ENCODE data around the gene NEK10. TPM values are rescaled to one million over a fixed set of nuclear protein-coding genes. Genes with fewer than 3 reads are reported as not detected.

NEK10 gene
- total and polyA plus RNA-seq, 2 donors (not counting 3 experiments of a cell fraction or from before 2014, with no cell fraction given): 0.32 to 5.0 TPM

DNA sequence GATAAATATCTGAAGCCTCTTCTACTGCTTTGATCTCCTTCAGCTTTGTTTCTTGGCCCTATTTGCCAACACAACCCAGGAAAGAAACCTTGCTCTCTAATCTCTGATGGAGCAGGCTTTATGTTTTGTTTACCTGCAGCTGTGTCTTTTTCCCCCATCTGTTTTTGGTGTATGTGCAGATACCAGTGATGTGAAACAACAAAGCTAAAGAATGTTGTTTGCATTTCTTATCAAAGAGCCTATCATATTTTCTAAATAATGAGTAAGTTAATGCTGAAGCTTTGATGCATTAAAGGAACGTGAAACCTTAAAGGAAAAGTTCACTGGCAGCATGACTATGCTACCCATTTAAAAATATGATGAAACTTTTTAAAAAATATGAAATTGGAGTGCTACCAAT lies 238.4 kb downstream of the NEK10 start:
- ChIA-PET CTCF (interaction anchor here (0.9 to 8.1 kb wide), 8 partner anchors 12 to 1155 kb away, joined by 3 to 263 read pairs (median 3); no protein-coding TSS in a partner anchor), POLR2A (no interaction called here)
- no peaks in the 10 kb centered on the region for H3K27me3 ChIP-seq (ENCODE audit: control insufficient read depth in 2 of 2, insufficient read depth in 2 of 2, low read length in 2 of 2)
- H3K9me1 ChIP-seq (replicated peaks; ENCODE audit: control insufficient read depth, extremely low read depth, insufficient read depth, low read length): no peaks in the 10 kb centered on the region
- H3K9ac ChIP-seq (replicated peaks; ENCODE audit: extremely low read depth, insufficient read depth, low read length): no peak overlapping the region
- H3K4me1 ChIP-seq (ENCODE audit: control insufficient read depth, extremely low read depth, insufficient read depth, low read length): no peaks in the 10 kb centered on the region
- H3K4me3 ChIP-seq (replicated peaks in 1 of 3; ENCODE audit: insufficient read depth in 1 of 3, low read depth in 1 of 3, low read length in 3 of 3): no peak overlapping the region
- no peaks in the 10 kb centered on the region for H3K36me3 ChIP-seq (ENCODE audit: control insufficient read depth in 2 of 2, extremely low read depth in 1 of 2, insufficient read depth in 2 of 2, low read length in 2 of 2)
- TF ChIP-seq POLR2AphosphoS5 (IDR thresholded peaks at IDR 0.05; ENCODE audit: insufficient read depth, low read depth, low read length) (no peak), FOS (IDR thresholded peaks at IDR 0.05; ENCODE audit: borderline replicate concordance, insufficient read depth, low read length) (no peak), POLR2A (IDR thresholded peaks at IDR 0.05; ENCODE audit: low read depth, low read length) (no peak), EZH2 (IDR thresholded peaks at IDR 0.05; ENCODE audit: borderline replicate concordance, low read depth, low read length, severe bottlenecking) (no peak), JUN (IDR thresholded peaks at IDR 0.05; ENCODE audit: borderline replicate concordance, insufficient read depth, insufficient read length, low read depth) (no peak), GATA2 (IDR thresholded peaks at IDR 0.05; ENCODE audit: insufficient read depth, insufficient read length, low read depth, low read length) (no peak), MYC (IDR thresholded peaks at IDR 0.05; ENCODE audit: low read depth, low read length) (no peak)
- TF ChIP-seq, protein P1, sequence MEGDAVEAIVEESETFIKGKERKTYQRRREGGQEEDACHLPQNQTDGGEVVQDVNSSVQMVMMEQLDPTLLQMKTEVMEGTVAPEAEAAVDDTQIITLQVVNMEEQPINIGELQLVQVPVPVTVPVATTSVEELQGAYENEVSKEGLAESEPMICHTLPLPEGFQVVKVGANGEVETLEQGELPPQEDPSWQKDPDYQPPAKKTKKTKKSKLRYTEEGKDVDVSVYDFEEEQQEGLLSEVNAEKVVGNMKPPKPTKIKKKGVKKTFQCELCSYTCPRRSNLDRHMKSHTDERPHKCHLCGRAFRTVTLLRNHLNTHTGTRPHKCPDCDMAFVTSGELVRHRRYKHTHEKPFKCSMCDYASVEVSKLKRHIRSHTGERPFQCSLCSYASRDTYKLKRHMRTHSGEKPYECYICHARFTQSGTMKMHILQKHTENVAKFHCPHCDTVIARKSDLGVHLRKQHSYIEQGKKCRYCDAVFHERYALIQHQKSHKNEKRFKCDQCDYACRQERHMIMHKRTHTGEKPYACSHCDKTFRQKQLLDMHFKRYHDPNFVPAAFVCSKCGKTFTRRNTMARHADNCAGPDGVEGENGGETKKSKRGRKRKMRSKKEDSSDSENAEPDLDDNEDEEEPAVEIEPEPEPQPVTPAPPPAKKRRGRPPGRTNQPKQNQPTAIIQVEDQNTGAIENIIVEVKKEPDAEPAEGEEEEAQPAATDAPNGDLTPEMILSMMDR (IDR thresholded peaks at IDR 0.05; ENCODE audit: extremely low read depth in 1 of 2, insufficient read depth in 1 of 2, low read depth in 1 of 2, low read length in 2 of 2): no peak
- TF ChIP-seq, protein P2, sequence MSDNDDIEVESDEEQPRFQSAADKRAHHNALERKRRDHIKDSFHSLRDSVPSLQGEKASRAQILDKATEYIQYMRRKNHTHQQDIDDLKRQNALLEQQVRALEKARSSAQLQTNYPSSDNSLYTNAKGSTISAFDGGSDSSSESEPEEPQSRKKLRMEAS (IDR thresholded peaks at IDR 0.05; ENCODE audit: insufficient read depth, insufficient read length): no peak
- no peak overlapping the region for H3K4me2 ChIP-seq (ENCODE audit: insufficient read depth, low read length)
- H3K9me3 ChIP-seq (replicated peaks; ENCODE audit: control insufficient read depth, insufficient read depth, low read length): no peaks in the 10 kb centered on the region
- no peak overlapping the region for H3K27ac ChIP-seq (ENCODE audit: insufficient read depth, low read depth, low read length)
- DNase-seq (ENCODE audit: low read depth, low spot score) (no peak), FAIRE-seq (no peak)
- intact Hi-C loops (cut with micrococcal nuclease) (loop anchor here (5.0 kb wide), 2 partner anchors 567 to 1202 kb away; no protein-coding TSS in a partner anchor), dilution Hi-C loops (cut with MboI; ENCODE audit: extremely low pct_ligation_motif_present, low sequenced_read_pairs) (no loop called here)
- no peaks in the 10 kb centered on the region for H4K20me1 ChIP-seq (replicated peaks; ENCODE audit: control insufficient read depth, extremely low read depth, insufficient read depth, low read length)
- no peak overlapping the region for H2AFZ ChIP-seq (ENCODE audit: low read depth, low read length)
- H3K79me2 ChIP-seq (ENCODE audit: control insufficient read depth, insufficient read depth, low read length): no peaks in the 10 kb centered on the region
- no TSS peak for BruUV-seq (replicated peaks)
